Suprapubic skin (tissue), 4 donors: ENCODE data around the gene PPP6R3. TPM values are rescaled to one million over a fixed set of nuclear protein-coding genes. Genes with fewer than 3 reads are reported as not detected.
"Not testable (repeated sequence)": the region's sequence is repeated elsewhere in the genome, so short reads cannot be mapped to it uniquely, and the experiment has no call there.

ENCODE experiments used
- DNase-seq, 2 donors: peaks; one replicate each; pipeline ENCODE4 v3.0.0-alpha.2; 2019; ENCODE audit warnings: low spot score in 2 of 2
- H3K27ac ChIP-seq: fragments of 200-600 bp; sonication (generic); one replicate; pipeline ENCODE4 v1.5.1; 2019
- H3K27me3 ChIP-seq: fragments of 200-600 bp; sonication (generic); one replicate; pipeline ENCODE4 v1.5.1; 2019
- H3K36me3 ChIP-seq: fragments of 200-600 bp; sonication (generic); one replicate; pipeline ENCODE4 v1.5.1; 2019
- H3K4me1 ChIP-seq: fragments of 200-600 bp; sonication (generic); one replicate; pipeline ENCODE4 v1.5.1; 2019
- H3K4me3 ChIP-seq: fragments of 200-600 bp; sonication (generic); one replicate; pipeline ENCODE4 v1.5.1; 2019; ENCODE audit warnings: mild to moderate bottlenecking
- H3K9me3 ChIP-seq: fragments of 200-600 bp; sonication (generic); one replicate; pipeline ENCODE4 v1.5.1; 2019
- EP300 ChIP-seq: sonication (generic); formaldehyde crosslinking; IDR thresholded peaks from one replicate; pipeline ENCODE4 v1.6.1; 2017; ENCODE audit warnings: antibody characterized with exemption
- POLR2A ChIP-seq, 2 donors: fragments of 450-650 bp; IDR thresholded peaks; one replicate each; pipeline ENCODE4 v1.6.1; 2017; ENCODE audit warnings: antibody characterized with exemption in 2 of 2, mild to moderate bottlenecking in 2 of 2, moderate library complexity in 2 of 2
- POLR2AphosphoS5 ChIP-seq, 3 donors: sonication (generic); formaldehyde crosslinking; IDR thresholded peaks; one replicate each; pipeline ENCODE4 v1.6.1; 2017; ENCODE audit warnings: antibody characterized with exemption in 3 of 3
- WGBS: methylation state at CpG from one replicate; pipeline ENCODE4 v1.1.5; 2018; 5-methylcytosine and 5-hydroxymethylcytosine counted together
- total RNA-seq, 4 donors: library from RNA; depleted of rRNA; stranded (reverse); fragments of >200 nt; gene quantifications; one replicate each; pipeline ENCODE4 v1.1.0, GENCODE V29; 2016
- TF ChIP-seq, protein P1 (sequence below), 2 donors: fragments of 200-600 bp in 1 of 2; fragments of 450-650 bp in 1 of 2; sonication (generic) in 1 of 2; IDR thresholded peaks; one replicate each; pipeline ENCODE4 v1.5.1; 2016 to 2019; ENCODE audit warnings: antibody characterized with exemption in 2 of 2, mild to moderate bottlenecking in 1 of 2, moderate library complexity in 1 of 2

Gene PPP6R3
- total RNA-seq, 4 donors from 2014 or later = 81.8 to 197 (median 97.0) TPM

- TF ChIP-seq POLR2AphosphoS5 (IDR thresholded peaks at IDR 0.05) = no peak
- TF ChIP-seq POLR2A (IDR thresholded peaks at IDR 0.05) = no peak
- TF ChIP-seq EP300 = no peak
- TF ChIP-seq, protein P1, sequence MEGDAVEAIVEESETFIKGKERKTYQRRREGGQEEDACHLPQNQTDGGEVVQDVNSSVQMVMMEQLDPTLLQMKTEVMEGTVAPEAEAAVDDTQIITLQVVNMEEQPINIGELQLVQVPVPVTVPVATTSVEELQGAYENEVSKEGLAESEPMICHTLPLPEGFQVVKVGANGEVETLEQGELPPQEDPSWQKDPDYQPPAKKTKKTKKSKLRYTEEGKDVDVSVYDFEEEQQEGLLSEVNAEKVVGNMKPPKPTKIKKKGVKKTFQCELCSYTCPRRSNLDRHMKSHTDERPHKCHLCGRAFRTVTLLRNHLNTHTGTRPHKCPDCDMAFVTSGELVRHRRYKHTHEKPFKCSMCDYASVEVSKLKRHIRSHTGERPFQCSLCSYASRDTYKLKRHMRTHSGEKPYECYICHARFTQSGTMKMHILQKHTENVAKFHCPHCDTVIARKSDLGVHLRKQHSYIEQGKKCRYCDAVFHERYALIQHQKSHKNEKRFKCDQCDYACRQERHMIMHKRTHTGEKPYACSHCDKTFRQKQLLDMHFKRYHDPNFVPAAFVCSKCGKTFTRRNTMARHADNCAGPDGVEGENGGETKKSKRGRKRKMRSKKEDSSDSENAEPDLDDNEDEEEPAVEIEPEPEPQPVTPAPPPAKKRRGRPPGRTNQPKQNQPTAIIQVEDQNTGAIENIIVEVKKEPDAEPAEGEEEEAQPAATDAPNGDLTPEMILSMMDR (IDR thresholded peaks at IDR 0.05) = no peak
Measured at GRCh38 chr11:68446046-68446725, 14.4 kb upstream of the PPP6R3 start.

DNA sequence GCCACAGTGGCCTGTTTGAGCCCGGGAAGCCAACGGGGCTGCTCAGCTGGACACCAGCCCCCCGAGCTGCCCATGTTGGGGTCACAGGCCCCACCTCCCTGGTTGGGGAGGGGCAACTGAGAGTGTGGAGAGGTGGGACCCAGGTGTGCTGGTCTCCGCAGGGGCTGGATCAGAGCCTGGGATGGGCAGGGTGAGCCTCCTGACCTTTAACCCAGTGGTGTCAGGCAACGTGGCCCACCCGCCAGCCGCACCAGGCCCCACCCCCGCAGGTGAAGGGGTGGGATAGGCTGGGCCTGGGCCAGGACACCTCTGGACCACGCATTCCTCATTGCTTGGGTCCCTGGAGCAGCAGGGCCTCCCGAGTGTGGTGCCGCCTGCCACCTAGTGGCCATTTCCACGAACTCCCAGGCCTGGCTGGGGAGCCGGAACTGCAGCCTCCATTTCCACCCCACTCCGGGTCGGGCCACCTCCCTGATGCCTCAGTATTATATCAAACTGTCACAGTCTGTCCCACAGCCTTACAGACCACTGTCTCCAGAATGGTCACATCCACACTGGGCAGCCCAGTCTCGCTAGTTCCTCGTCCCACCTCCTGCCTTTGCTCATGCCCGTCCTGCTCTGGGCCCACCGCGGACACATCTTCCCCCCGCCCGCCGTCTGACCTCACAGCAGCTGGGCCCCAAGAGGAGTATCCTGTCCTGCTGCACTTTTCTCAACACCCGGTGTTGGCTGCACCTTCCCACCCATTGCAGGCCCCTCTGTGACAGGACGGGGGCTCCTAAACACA is 13.3 kb upstream of the PPP6R3 start:
- Histone ChIP-seq H3K4me3 (no peak overlapping the region), H3K27ac (no peak overlapping the region), H3K9me3 (no peaks in the 10 kb centered on the region), H3K4me1 (no peaks in the 10 kb centered on the region), H3K36me3 (peaks cover 26% of the 10 kb centered on the region), H3K27me3 (no peaks in the 10 kb centered on the region)
- WGBS = 88% methylated on average over 10 of the region's 25 CpGs
- DNase-seq = peak; percentile 84 to 92
- TF ChIP-seq, protein P1 (IDR thresholded peaks at IDR 0.05) = peak; percentile 60 to 95
- no peak for TF ChIP-seq POLR2AphosphoS5 (IDR thresholded peaks at IDR 0.05)

More at GRCh38 chr11:68446046-68446725, 14.4 kb upstream of the PPP6R3 start:
- no peaks in the 10 kb centered on the region for H3K27me3 ChIP-seq
- WGBS = 92% methylated on average over 12 of the region's 18 CpGs
- no peaks in the 10 kb centered on the region for H3K9me3 ChIP-seq
- H3K4me3 ChIP-seq = no peak overlapping the region
- no peak for DNase-seq
- no peaks in the 10 kb centered on the region for H3K4me1 ChIP-seq
- H3K27ac ChIP-seq = no peak overlapping the region
- peaks cover 27% of the 10 kb centered on the region for H3K36me3 ChIP-seq

GRCh38 chr11:68447914-68448313 is 12.6 kb upstream of the PPP6R3 start:
- not testable (repeated sequence) for H3K4me3 ChIP-seq, H3K4me1 ChIP-seq, H3K27ac ChIP-seq, H3K27me3 ChIP-seq, DNase-seq, H3K9me3 ChIP-seq
- peaks cover 20% of the 10 kb centered on the region for H3K36me3 ChIP-seq
- 71% methylated on average over 6 of the region's 6 CpGs for WGBS

- Histone ChIP-seq H3K27me3 (no peaks in the 10 kb centered on the region), H3K4me3 (no peak overlapping the region), H3K9me3 (no peaks in the 10 kb centered on the region), H3K36me3 (peaks cover 20% of the 10 kb centered on the region), H3K27ac (no peak overlapping the region), H3K4me1 (no peaks in the 10 kb centered on the region)
- TF ChIP-seq EP300 (no peak), POLR2A (IDR thresholded peaks at IDR 0.05) (no peak), POLR2AphosphoS5 (IDR thresholded peaks at IDR 0.05) (no peak)
- TF ChIP-seq, protein P1 (IDR thresholded peaks at IDR 0.05) = no peak
- no peak for DNase-seq
- WGBS = 95% methylated on average over 25 of the region's 25 CpGs
Measured at GRCh38 chr11:68448604-68449011, 11.9 kb upstream of the PPP6R3 start.

GRCh38 chr11:68449951-68450350 is 10.6 kb upstream of the PPP6R3 start:
- no peak overlapping the region for H3K4me3 ChIP-seq
- H3K27ac ChIP-seq = no peak overlapping the region
- no peak for TF ChIP-seq EP300
- TF ChIP-seq, protein P1 (IDR thresholded peaks at IDR 0.05) = no peak
- H3K27me3 ChIP-seq = no peaks in the 10 kb centered on the region
- no peak for DNase-seq
- WGBS = 96% methylated on average over 6 of the region's 11 CpGs
- H3K36me3 ChIP-seq = peaks cover 20% of the 10 kb centered on the region
- no peaks in the 10 kb centered on the region for H3K4me1 ChIP-seq
- H3K9me3 ChIP-seq = no peaks in the 10 kb centered on the region
